Measurements from ENCODE around the gene MCTS1.
"Not testable (repeated sequence)": the region's sequence is repeated elsewhere in the genome, so short reads cannot be mapped to it uniquely, and the experiment has no call there.

The MCTS1 gene, protein sequence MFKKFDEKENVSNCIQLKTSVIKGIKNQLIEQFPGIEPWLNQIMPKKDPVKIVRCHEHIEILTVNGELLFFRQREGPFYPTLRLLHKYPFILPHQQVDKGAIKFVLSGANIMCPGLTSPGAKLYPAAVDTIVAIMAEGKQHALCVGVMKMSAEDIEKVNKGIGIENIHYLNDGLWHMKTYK

DNA sequence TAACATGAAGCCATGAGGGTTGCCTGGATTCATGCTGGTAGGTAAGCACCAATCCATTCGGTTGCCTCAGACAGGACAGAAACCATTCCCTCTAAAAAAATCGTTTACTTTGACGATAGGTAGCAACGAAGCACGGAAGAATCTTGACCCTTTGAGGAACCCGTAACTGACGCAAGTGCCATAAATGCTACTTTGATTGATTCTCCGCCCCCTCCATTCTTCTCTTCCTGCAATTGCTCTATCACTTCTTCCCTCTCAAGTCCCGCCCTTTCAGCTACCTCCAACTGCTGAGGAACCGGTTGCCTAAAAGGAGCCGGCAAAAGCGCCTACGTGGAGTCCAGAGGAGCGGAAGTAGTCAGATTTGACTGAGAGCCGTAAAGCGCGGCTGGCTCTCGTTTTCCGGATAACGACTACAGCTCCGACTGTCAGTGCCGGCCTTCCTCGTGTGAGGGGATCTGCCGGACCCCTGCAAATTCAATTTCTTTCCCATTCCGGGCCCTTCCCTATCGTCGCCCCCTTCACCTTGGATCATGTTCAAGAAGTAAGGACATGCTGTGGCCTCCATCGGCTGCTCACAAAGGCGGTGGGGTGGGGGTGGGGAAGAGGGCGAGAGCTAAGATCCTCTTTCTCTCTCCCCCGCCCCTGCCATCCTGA lies at the start of gene MCTS1:
Gene MCTS1 (plus strand): TSS at position 395 of the 654 bp plus-strand sequence. CDS start 136 bp downstream, at position 531.
- DNase-seq: peak; percentile 92

DNA sequence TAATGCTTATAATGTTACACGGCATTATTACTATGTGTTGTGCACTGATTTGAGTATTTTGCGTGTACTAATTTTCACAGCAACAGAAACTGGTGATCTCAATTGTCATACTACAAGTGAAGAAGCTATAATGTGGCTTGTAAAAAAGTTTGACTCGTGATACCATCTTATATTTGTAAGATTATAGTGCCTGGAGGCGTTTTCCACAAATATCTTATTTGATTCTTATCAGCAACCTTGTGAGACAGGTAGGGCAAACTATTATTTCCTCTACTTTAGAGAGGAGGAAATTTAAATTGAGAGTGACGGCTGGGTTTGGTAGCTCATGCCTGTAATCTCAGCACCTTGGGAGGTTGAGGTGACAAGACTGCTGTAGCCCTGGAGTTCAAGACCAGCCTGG lies 47.6 kb upstream of the MCTS1 start:
- no peak for DNase-seq

DNA sequence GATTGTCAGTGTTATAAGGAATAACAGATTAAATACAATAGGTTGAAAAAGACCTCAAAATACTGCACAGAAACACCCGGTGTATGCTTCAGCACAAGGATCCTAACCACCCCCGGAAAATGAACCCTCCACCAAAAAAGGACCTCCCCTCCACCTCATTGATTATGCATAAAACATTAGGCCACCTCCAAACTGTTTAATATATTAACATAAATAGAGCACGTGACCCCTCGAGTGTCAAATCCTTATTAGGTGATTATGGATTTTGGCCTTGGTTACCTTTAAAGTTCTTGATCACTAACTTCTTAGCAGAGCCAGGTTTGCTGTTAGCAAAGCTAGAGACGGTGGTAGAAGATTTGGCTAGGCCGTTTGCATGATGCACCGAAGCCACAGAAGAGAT lies 44.1 kb upstream of the MCTS1 start:
- DNase-seq: no peak

DNA sequence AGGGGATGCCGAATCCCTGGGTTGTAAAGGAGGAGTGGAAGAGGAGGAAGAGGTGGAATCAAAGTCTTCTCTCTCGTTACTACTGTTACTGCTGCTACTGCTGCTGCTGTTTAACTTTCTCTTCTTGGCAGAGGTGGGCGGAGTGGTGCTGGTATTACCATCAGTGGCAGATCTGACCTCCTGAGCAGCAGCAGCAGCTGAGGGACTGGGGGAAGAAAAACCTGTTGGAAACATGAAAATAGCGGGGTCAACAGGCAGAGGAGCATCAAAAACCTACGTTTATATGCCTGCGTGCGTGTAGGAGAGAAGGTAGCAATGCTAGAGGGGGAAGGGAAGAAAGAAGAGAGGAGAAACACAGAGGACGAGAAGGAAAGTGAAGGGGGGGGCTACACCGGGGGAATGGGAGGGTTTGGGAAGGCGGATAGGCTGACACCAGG lies 43.5 kb upstream of the MCTS1 start:
- no peak for DNase-seq

DNA sequence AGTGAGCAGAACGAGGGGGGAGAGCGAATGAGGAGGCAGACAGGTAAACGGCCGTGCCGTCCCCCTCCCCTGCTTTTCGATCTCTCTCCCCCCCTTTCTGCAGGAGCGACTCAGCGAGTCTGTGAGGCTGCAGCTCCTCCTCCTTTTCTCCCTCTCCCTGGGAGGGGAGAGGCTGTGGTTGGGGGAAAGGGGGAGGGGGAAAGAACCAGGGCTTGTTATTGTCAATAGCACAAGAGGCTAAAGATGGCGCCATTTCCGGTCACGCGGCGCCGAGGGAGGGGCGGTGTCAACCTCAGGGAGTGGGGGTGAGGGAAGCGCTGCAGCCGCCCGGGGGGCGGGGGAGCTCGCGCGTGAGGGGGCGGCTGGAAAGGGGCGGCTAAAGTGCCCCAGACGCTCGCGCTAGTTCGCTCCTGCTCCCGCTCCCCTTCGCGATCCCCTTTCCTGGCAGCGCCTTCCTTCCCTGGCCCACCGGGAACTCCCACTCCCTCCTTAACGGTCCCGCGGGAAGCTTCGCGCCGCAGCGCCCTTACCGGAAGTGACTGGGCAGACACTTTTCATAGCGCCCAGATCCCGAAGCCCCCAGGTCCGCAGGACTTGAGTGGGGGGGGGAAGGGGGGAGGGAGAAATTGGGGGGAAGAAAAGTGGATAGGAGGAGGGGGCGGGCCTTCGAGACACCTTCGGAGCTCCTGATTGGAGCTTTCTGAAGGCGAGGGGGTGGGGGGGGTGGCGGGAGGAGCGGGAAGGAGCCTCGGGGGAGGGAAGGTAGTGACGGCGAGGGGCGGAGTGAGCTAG lies 42.9 kb upstream of the MCTS1 start, which contains the start of gene CUL4B:
Gene CUL4B (minus strand): TSS at position 121 of the 792 bp plus-strand sequence. CDS start 324 bp downstream, outside the sequence.
- DNase-seq: peak; percentile 85

DNA sequence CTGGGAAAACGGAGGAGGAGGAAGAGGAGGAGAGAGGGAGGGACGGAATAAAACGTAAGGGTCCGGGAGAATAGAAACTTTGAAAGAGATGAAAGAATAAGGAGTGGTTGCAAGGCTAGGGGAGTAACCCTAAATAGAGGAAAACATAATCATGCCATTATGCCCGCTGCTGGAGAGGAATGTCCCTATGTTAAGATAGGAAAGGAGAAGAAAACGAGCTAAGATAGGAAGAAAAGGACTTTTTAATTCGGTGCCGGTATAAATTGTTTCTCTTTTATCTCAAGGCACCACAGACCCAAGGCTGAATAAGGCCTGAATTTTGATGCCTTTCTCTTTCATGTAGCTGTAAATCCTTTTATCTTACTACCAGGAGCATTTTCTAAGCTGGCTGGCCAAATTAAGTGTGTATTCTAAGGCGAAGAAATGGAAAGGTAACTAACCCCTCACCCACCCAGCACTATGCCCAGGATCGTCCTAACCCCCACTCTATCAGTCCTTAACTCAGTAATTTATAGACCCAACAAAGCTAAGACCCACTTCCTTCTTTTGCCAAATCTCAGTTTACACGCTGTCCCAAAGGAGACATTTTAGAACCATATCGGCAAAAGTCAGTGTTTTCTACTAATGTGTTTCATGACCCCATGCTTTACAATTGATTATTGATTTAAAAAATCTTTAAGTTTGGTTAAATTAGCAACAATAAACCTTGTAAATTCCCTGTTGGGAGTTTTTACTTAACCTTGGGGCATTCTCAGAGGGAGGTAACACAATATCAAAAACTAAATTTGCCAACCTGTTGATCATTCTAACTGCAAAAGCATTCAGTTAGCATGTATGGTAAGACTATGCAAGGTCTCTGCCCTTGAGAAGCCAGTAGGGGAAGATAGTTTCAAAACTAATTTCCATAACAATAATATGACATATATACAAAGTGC lies 42.0 kb upstream of the MCTS1 start:
- no peak for DNase-seq

DNA sequence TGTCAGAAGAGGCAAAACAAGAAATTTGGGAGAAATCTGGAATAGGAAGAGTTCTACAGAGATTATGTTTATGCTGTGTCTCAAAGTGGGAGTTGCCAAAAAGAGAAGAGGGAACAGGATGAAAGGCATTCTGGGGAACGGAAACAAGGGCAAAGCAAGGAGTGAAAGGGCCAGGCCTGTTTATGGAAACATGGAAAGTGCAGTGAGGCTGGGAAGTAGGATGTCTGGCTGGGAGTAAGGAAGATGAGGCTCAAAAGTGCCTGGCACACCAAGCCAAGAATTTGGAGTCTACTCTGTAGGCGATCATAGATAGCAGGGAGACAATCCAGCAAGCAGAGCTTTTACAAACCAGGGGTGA lies 41.4 kb upstream of the MCTS1 start:
- DNase-seq: no peak

DNA sequence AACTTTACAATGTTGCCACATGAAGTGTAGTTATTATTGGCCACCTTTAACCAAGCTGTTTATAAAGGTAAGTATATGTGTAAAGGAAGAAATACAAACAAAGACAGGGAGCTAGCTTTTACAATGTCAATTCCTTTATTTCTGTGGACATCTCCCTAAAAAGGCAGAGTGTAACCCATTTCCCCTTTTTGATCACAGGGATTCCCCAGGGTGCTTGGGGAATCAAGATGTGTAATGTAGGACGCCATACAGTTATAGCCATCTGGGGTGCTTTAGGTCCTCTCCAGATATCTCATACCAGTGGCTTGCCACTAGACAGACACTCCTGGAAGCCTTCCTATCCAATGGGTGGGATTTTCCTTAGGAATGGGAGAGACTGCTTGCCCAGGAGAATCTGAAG lies 39.0 kb upstream of the MCTS1 start:
- DNase-seq: no peak

DNA sequence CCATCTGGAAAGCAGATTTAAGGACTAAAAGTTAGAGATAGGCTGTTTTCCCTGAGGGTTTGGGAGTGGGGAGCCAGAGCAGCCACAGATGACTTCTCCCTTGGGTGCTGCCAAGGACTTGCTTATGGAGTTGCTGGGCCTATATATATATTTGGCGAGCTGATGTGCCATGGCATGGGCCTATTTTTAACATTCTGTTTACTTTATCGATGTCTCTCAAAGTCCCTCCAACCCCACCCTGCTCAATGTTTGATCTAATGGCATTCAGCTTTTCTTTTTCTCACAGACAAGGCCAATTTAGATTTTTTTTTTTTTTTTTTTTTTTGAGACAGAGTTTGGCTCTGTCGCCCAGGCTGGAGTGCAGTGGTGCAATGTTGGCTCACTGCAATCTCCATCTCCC lies 37.1 kb upstream of the MCTS1 start:
- no peak for DNase-seq

DNA sequence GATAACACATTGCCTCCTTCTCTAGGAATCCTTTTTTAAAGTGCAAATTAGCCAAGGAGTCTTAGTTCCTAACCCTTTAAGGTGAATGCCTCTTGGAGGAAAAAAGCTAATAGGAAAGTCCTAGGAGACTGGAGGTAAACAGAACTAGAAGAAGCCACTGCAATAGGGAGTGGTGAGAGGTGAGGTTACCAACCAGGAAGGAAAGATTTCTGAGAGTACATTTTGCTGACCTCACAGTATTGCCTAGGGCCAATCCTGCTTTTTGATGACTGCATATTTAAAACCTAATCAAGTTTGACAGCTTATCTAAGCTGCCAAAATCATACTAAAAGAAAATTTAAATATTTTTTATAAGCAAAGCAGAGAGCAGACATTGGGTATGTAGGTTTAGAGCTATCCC lies 35.9 kb upstream of the MCTS1 start:
- DNase-seq: no peak

DNA sequence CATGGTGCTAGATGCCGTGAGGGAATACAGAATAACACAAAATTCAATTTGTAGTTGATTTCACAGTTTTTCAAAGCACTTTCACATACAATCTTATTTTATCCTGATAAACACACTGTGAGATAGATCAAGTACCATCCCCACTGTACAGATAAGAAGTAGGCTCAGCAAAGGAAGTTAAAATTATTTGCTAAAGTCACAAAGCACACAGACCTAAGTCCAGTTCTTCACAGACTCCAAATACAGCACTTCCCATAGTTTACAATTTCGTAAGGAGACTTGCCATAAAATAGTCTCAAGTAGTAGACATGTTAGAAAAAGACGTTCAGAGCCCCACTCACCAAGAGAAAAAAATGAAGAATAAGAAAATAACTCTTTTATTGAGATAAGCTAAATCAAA lies 35.3 kb upstream of the MCTS1 start:
- DNase-seq: no peak

DNA sequence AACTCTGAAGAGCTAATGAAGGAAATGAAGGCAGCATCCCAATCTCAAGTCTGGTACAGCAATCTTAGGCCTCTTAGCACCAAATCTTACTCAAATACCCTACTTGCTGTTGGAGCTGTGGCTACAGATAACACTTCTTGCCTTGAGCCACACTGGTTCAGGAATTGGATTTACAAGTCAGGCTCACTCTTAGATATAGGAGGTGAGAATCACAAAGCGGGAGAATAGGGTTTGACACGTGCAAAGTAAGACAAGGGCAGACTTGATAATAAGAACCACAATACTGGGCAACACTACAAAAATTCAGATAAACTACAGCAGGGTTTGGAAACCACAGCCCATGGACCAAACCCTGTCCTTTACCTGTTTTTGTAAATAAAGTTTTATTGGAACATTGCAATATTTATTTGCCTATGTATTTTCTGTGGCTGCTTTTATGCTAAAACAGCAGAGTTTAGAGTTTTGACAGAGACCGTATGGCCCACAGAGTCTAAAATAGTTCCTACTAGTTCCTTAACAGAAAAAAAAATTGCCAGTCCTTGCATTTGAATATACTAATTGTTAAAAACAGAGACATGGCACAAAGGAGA lies 33.8 kb upstream of the MCTS1 start:
- no peak for DNase-seq

DNA sequence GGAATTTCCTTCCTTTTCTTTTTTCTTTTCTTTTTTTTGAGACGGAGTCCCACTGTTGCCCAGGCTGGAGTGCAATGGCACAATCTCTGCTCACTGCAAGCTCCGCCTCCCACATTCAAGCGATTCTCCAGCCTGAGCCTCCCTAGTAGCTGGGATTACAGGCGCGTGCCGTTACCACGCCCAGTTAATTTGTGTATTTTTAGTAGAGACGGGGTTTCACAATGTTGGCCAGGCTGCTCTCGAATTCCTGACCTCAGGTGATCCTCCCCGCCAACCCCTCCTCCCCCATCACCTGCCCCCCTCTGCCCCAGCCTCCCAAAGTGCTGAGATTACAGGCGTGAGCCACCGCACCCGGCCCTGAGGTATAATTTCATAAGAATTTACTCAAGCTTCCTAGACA lies 30.1 kb upstream of the MCTS1 start:
- DNase-seq: not testable (repeated sequence)

DNA sequence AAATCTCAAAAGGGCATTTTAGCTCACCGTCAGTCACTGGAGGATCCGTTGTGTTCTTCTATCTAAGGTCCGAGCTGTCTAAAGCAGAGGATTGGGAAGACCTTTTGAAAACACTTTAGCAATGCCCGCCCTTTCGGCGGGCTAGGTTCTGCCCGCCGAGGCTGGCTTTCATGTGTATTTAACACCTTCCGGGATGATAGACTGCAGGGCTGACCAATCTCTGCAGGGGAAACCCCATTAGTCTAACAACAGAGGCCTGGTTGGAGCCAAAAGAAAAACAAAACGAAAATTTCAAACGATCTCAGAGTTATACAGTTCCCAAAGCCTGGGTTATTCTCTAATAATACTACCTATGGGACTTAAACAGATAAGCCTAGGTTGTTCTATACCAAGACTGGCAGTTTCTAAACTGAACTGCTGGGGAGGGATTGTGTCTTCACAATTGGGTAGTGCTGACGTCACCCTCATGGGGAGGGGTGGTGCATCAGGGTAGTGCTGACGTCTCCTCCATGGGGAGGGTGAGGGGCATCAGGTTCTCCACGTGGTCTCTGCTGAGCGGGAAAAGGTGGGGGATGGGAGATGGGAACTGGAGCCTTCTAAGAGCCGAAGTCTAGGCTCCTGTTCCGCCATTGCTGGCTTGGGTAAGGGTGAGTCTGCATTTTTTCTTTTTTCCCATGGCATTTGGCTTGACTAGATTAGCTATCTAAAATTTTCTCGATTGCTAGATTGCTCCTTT lies 28.4 kb upstream of the MCTS1 start:
- no peak for DNase-seq

DNA sequence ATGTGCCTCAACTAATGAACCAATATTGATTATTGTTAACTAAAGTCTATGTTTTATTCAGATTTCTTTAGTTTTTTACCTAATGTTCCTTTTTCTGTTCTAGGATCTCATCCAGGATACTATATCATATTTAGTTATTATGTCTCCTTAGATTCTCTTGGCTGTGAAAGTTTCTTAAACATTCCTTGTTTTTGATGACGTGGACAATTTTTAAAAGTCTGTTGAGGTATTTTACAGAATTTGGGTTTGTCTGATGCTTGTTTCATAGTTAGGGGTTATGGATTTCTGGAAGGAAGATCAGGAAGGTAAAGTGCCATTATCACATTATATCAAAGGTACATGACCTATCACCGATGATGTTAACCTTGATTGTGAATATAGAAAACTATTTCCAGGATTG lies 18.2 kb upstream of the MCTS1 start:
- no peak for DNase-seq

DNA sequence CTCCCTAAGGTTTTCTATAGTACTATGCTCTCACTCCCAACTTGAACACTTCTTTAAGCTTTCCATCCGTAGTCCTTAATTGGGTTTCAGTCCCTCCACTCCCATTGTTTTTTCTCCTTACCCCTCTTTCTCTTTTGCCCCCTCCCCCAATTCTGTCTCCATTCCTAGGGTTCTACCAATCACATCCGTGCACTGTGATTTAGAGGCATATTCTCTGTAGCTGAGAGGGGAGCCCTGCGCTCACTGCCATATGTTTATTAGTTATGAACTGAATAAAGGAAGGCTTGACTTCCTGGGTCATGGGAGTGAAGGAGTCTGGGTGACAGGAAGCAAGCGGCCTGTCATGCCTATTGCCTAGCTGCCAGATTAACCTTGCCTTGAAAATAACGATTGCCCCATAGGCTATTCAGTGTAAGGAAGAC lies 471 bp downstream of the MCTS1 start:
- peak; percentile 2 for DNase-seq

DNA sequence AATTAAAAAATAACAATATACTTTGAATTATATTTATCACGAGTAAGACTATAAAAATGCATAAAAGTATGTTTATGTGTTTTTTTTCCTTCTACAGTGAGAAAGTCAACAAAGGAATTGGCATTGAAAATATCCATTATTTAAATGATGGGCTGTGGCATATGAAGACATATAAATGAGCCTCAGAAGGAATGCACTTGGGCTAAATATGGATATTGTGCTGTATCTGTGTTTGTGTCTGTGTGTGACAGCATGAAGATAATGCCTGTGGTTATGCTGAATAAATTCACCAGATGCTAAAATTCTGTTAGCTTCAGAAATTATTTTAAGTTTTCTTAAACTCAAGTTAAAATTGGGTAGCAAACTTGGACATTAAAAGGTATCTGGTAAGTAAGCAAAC lies 8.2 kb downstream of the MCTS1 start:
- no peak for DNase-seq

DNA sequence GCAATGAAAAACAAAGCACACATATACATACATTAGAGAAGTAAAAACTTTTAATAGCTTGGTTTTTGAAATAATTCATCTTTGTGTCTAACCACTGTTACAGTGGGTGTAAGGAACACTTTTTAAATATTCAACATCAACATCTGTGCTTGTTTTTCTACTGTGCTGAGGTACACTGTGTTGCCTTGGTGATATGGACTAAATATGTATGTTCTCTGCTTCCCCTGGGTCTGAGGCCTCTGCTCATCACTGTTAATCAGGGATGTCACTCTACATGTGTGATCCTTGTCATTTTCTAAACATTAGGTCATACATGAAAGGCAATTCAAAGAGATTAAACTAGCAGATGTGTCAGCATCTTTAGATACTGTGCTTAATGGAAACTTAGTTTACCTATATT lies 10.9 kb downstream of the MCTS1 start:
- no peak for DNase-seq

DNA sequence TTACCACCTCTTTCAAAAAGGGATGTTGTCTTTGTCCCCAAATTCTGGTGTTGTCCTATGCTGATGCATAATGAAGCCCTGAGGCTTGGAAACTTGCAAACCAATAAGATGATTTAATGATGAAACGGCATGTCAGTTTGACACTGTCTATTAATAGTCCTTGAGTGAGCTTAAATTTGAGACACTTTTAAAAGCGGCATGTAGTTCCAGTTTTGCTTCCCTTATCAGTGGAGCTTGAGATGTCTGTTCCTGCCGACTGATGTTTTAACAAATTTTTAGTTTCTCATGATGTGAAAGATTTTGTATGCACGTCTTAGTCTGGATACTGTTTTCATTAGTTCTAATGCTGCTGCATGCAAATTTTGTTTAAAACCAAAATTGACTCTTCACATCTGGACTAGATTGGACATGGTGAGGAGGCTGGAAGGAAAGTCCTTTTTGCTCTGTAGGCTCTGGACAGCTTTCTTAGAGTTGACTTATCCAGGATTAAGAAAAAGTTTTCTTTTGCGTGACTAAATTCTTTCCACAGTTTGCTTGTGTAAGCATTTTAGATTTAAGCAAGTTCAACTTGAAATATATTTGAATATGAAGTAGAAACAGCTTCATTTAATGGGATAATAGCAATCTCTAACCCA lies 14.2 kb downstream of the MCTS1 start:
- no peak for DNase-seq

DNA sequence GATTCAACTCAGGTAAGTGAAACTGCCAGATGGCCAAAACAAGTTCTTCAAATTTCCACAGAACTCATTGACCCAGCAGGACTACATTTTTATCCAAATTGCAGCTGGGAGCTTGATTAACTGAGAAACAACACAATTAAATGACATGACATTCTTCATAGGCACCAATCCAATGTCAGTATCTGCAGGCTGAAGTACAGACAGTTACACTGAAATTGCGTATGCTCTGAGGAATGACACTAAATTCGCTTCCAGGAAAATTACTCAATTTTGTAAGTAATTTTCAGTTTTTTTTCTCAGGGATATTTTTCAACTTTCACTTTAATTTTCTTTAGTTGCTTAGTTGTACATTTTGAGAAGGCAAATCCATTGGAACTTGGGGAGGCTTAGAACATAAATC lies 21.5 kb downstream of the MCTS1 start:
- DNase-seq: no peak

Measured in NCI-H2107 (cell line).